NCI-H2196 (cell line): ENCODE data around the gene ZNF488.
A peak's percentile ranks its signal among the peaks of the same experiment; 100 is the strongest.
"Not testable (repeated sequence)": the region's sequence is repeated elsewhere in the genome, so short reads cannot be mapped to it uniquely, and the experiment has no call there.

Experiments used
- DNase-seq: peaks from one replicate; lab custom pipeline; 2025; ENCODE audit not compliant: unreplicated experiment; lab: John Stamatoyannopoulos, UW

The ZNF488 gene

DNA sequence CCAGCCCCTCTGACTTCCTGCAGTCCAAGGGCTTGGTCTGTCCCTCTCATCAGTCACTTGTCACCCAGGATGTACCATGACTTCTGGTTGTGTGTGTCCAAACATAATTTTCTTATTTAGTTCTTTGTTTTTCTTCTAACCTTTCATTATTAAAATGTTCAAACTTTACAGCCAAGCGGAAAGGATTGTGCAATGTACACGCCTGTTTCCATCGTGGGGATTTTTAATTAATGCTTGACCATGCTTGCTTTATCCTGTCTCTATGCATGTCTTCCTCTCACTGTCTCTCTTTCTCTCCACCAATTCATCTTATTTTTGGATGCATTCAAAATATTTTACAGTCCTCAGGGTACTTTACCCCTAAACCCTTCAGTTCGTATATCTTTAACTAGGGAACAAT is 26.2 kb upstream of the ZNF488 start:
- DNase-seq, result no peak

DNA sequence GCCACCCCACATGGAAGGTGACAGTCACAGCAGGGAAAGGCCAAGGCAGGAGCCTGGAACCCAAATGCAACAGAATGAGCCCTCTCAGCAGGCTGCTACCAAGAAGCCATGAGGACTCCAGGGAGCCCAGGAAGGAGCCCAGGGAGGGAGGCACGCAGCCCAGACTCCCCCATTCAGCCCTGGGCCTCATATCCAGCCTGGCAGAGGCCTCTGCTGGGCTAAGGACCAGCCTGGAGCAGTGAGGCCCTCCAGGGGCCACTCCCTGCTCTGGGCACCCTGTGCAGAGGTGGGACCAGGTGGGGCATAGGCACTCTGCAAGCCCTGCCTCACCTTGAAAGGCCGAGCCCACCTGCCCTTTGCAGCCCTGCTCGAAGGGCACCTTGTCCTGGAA is 25.8 kb upstream of the ZNF488 start:
- no peak for DNase-seq

DNA sequence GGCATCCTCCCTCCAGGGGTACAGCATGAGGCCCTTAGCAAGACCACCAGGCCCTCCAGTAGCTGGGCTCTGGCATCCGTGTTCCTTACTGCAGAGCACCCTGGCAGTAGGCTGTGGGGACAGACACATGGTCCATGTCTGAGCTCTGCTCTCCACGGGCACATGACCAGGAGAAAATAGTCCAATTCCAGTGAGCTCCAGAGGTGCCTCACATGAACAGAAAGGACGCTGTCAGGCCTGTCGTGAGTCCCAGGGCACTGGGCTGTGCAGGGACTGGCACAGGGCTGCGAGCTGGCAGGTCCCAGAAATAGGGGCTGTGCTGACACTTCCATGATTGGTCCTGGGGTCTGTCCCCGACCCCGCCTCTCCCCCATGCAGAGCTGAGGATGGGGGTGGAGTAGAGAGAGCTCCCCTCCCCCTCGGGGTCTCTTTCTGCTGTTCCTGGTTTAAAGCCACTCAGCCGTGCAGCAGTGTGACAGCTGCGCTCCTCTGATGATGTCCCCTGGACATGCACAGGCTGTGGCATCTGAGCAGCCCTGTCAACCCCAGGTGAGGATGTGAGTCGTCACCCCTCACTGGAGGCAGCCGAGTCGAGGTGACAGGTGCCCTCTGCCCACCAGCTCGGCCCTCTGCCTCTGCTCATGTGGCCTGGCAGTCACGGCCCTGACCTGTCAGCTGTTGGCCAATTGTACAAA is 25.2 kb upstream of the ZNF488 start:
- DNase-seq, result no peak

DNA sequence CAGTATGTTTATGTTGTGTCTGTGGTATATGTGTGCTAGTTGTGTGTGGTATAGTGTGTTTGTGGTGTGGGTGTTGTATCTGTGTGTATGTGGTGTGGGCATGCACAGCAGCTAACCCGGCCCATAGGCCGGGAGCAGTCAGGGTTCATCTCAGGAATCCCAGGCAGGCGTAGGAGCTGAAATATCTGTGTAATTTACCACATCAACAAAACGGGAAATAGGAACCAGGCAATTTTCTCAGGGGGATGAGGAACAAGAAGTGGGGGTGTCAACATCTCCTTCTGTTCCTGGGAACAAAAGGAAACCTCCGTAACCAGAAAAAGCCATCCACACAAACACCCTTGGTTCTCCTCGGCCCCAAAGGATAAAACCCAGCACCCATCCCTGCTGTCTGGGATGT is 24.5 kb upstream of the ZNF488 start:
- no peak for DNase-seq

DNA sequence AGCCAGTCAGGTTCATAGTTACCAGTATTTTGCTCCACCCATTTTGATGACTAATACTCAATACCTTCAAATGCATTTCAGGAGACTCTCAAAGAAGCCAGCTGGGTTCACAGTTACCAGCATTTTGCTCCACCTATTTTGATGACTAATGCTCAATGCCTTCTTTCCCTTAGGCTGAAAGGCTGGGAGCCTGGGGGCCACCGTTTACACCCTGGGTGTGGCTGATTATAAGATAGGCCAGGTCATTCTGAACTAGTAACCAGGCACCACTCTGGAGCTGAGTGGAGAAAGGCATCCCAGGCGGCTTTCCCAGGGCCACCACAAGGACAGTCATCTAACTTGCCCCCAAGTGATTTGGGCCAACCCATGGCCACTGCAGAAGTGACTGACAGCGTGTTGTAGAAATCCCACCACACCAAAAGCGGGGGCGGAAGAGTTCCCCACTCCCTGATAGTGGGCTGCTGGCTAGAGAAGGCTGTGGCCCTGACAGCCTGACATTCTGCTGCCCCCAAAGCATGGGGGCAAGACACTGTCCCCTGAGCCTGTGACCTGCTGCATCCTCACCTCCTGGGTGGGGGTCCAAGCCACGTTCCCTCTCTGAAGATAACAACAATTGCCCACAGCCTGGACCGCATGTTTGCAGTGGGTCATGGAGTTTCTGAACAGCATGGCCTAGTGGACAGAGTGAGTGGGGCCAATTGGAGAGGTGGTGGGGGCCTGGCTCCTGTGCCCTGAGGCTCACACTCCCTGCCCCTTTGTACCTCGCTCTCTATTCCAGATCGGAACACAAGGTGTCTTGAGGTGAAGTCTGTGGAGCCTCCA is 23.0 kb upstream of the ZNF488 start:
- peak; percentile 40 for DNase-seq

DNA sequence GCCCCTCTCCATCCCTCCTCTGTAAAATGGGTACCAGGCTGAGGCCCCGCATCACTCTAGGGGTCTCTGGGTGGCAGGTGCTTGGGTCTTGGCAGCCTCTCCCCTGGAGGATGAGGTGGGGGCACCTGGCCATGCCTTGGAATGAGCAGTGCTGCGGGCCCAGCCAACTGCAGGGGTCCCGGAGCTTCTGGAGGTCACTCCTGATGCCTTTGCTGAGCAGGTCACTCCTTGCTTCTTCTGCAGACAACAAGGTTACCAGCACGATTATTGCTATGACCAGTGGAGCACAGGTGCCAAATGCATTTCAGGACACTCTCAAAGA is 22.4 kb upstream of the ZNF488 start:
- DNase-seq, result no peak

DNA sequence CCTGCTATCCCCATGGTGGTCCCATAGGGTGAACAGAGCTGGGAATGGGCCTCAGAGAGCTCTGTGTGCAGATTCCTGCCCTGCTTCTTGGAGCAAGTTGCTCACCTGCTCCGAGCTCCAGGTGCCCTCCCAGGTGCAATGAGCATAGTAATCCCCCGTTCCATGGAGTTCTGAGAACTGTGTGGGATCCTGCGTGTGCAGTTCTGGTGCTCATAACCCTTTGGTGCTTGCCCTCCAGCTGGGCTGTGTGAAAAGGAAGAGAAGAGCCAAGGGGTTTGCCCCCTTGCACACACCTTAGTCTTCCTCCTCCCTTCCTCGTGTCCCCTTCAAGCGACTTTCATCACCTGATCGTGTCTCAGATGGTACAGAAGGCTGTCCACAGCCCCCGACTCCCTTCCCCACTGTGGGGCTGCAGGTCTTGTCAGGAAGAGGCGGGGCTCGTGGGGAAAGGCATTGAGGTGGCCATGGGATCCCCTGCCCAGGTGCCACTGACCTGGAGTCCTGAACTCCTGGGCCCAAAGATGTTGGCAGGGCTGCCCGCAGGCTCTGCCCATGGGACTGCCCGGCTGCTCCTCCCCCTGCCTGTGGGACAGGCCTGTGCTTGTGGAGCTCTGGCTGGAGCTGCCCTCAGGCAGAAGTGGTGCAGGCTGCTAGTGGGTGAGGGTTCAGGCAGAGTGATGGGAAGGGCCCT is 21.9 kb upstream of the ZNF488 start:
- no peak for DNase-seq

DNA sequence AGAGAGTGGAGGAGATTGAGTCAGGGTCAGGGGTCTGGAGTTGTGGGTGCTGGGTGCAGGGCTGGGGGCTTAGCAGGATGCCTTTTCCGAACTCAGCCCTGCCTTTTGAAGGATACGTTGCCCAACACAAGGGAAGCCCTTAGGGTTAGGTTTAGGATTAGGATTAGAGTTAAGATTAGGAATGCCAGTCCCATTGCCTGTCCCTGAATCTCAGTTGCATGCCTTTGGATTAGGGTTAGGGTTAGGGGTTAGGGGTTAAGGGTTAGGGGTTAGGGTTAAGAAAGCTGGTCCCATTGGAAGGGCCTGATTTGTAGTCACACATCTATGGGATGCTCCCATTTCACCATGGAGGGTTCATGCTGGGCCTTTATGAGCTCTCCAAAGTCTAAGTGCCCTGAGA is 20.8 kb upstream of the ZNF488 start:
- DNase-seq, result no peak

DNA sequence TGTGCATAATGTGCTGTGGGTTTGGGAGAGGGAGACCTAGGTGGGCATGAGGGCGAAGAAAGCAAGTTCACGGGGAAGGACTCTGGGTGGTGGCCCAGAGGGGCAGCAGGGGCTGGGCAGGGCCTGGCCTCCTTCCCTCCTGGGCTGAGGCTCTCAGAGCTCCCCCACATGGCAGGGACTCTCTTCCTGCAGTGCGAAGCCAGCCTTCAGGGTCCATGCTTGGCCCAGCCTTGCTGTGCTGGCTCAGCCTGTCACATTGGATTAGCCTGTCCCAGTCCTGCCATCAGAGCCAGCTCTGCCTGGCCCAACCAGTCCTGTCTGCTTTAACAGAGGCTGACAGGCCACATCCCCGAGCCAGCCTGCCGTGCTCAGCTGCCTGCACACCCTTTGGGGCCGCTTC is 20.4 kb upstream of the ZNF488 start:
- DNase-seq, result no peak

DNA sequence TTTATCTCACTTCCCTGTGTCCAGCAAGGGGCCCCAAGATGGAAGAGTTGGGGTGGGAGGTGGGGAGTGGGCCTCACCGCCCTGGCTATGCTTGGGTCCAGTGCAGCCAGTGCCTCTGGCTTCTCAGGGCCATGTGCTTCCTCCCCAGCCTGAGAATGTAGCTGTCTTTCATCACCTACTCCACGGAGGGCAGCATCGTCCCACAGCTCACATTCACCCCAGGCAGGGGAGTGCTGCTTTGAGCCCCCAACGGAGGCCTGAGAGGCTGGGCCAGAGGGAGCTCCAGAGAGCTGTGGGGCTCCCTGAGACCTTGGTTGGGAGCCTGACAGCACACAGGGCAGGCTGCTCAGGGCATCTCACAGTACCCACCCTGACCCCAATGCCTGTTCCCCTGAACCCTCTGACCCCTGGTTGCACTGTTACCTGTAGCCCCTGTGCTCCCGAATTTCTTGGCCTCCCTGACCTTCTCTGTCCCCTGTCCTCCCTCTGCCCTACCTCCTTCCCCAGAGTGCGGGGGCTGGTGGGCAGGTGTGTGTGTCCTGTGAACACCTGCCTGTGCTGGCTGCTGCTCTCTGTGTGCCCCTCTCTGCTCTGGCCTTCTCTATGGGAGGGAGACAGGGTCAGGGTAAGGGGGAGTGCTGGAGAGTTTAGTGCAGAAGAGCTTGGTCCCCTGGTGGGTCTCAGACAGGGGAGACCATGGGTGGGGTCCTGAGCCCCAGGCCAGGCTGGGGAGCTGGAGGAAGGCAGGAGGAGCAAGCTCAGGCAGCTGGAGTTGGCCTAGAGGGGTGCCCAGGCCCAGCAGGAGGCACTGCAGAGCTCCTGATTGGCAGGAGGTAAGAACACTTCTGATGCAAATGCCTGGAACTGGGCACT is 19.6 kb upstream of the ZNF488 start:
- no peak for DNase-seq

DNA sequence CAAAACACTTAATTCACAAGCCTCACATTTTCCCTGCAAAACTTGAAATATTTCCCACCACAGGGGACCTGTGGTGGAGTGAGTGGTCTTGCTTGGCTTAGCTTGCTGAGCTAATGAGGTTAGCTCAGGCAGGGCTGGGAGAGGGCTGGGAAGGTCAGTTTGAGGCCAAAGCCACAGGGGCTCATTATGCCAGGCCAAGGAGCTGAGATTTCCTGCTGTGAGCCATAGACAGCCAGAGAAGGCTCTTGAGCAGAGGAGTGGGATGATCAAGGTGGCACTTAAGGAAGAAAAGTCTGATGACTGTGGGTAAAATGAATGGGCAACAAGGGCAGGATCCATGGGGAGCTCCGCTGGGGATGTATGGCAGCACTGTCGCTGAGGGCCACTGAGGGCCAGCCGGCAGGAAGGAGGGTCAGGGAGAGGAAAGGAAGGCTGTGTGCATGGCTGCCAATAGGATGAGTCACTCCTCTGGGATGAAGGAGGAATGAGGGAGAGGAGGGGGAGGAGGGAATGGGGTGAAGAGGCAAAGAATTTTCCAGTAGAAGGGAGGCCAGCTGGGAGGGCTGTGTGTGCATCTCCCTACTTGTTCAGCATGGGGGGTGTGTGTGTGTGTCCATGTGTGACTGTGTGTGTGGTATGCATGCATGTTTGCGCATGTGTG is 18.7 kb upstream of the ZNF488 start:
- DNase-seq, result no peak

DNA sequence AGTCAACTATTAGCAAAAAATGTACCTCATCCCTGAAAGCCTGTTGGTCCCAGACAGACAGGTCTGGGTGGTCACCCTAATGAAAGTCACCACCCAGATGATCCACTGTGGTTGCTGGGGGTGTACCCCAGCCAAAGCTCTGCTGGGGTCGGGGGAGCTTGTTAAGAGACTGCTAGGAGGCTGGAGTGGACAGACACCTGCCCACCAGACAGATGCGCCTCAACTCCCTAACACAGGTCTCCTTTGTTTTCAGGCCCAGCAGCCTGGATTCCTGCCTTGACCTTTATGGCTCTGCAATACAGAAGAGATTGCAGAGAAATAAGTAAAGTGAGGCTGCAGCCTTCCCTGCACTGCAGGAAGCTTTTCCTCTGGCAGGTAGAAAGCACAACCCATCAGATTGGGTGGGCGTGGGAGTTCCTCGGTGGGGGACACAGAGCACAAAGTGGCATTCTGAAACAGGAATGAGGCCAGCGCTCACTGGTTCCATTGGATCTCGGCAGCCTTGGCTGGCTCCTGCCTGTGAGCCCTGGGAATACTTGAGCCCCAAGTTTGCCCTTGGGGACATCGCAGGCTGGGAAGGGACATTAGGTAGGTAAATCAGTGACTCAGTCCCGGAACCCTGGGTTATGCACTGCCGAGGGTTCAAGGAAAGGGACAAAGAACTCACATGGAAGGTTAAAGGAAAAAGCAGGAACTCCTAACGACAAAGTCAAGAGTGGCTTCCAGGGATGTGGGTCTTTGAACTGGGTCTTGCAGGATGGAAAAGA is 18.0 kb upstream of the ZNF488 start:
- DNase-seq, result no peak

DNA sequence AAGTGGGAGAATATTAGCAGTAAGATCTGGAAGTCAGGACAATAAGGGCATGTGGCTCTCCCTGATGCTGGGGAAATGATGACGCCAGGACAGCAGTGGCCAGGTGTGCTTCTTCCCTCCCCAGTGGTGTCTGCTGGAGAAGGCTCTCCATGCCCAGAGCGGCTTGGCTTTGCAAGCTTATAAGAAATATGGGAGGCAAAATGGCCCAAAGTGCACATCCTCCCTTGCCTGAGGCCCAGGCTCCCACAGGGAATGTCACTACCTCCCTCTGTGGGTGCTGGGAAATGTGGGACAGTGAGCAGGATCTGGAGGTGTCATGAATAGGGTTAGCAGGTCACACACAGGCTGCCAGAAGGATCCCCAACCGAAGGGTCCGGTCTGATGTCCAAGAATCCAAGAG is 17.1 kb upstream of the ZNF488 start:
- DNase-seq, result no peak

DNA sequence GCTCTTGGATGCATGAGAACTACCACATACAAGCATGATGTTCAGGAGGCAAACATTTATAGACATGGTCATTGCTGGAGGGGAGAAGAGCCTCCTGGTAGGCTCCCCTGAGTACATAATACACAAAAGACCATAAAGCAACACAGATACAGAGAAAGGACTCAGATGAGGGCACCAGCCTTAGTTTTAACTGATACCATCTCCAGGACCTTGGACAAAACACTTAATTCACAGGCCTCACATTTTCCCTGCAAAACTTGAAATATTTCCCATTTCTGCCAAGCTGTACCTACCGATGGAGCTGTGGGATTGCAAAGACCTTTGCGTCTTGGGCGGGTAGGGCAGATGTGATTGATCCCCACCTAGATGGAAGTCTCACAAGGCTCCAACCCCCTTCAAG is 16.7 kb upstream of the ZNF488 start:
- no peak for DNase-seq

DNA sequence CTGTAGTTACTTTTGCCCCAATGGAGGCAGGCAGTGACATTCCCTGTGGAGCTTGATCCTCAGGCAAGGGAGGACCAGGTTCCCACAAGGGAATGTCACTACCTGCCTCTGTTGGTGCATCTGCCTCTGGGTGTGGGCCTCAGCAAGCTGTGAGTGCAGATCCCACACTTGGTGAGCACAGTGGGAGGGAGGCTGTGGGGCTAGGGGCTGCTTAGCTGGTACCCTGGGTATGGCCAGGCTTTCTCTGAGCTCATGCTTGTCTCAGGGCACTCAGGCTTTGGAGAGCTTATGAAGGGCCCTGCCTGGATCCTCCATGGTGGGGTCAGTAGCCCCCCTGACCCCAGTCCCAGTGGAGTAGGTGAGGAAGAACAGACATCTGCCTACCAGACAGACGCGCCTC is 16.2 kb upstream of the ZNF488 start:
- DNase-seq, result no peak

DNA sequence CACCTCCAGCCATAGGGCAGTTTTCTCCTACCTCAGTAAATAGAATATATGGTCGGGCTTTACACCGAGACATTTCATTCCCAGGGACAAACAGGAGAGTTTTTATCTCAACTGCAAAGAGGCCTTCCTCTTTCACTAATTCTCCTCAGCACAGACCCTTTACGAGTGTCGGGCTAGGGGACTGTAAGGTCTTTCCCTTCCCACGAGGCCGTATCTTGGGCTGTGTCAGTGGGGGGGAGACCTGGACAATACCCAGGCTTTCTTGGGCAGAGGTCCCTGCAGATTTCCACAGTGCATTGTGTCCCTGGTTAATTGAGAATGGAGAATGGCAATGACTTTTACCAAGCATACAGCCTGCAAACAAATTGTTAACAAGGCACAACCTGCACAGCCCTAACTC is 13.2 kb upstream of the ZNF488 start:
- no peak for DNase-seq

DNA sequence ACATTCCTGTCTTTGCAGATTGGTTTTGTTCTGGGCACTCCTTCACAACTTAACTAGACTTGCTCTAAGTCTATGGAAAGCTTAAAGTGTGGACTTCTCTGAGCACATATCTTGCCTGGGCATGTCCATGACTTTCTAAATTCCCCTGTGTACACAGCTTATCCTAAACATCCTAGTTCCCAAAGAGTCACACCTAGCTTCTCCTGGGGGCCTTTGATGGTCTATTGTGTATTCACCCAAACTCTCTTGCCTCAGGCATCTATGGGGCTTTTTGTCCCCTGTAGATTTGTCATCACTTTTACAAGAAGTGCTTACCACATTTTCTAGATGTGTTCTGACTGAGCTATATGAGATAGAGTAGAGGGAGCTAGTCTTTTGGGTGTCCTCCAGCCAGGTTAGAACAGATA is 12.2 kb upstream of the ZNF488 start:
- DNase-seq, result no peak

DNA sequence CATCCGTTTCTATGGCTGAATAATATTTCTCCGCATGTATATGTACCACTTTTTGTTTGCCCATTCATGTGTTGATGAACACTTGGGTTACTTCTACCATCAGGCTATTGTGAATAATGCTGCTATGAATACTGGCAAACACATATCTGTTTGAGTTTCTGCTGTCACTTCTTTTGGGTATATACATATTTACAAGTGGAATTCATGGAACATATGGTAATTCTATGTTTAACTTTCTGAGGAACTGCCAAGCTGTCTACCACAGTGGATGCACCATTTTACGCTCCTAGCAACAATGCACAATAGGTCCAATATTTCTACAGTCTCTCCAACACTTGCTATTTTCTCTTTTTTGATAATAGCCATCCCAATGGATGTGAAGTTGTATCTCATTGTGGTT is 5.5 kb upstream of the ZNF488 start:
- DNase-seq, result no peak

DNA sequence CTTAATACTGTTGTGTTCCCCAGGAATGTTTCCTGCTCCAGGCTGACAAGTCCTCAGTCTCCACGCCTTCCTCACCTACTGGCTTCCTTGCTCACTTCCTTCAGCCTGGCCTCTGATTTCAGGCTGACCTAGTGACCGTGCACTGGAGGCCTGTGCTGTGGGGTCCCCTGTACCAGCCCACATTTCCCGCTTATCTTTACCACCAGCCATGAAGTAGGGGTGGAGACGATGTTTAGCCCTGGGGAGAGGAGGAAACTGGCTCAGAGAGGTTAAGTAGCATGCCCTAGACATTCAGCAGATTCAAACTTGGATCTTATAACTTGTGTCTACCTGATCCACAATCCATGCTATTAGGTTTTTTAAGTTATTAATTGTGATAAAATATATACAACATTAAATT is 4.8 kb upstream of the ZNF488 start:
- no peak for DNase-seq

DNA sequence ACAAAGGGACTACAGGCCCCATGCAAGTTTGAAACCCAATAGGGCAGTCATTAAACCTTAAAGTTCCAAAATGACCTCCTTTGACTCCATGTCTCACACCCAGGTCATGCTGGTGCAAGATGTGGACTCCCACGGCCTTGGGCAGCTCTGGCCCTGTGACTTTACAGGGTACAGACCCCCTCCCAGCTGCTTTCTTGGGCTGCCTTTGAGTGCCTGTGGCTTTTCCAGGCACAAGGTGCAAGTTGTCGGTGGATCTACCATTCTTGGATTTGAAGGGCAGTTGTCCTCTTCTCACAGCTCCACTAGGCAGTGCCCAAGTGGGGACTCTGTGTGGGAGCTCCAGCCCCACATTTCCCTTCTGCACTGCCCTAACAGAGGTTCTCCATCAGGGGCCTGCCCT is 2.0 kb upstream of the ZNF488 start:
- DNase-seq, result not testable (repeated sequence)
